Epidermal melanocyte (primary cell): ENCODE results near the gene GPRC5B.

Experiments used
- DNase-seq: peaks from one replicate; pipeline ENCODE4 v3.0.0; 2011; ENCODE audit warnings: low spot score; ENCODE audit not compliant: insufficient read length

GPRC5B gene

DNA sequence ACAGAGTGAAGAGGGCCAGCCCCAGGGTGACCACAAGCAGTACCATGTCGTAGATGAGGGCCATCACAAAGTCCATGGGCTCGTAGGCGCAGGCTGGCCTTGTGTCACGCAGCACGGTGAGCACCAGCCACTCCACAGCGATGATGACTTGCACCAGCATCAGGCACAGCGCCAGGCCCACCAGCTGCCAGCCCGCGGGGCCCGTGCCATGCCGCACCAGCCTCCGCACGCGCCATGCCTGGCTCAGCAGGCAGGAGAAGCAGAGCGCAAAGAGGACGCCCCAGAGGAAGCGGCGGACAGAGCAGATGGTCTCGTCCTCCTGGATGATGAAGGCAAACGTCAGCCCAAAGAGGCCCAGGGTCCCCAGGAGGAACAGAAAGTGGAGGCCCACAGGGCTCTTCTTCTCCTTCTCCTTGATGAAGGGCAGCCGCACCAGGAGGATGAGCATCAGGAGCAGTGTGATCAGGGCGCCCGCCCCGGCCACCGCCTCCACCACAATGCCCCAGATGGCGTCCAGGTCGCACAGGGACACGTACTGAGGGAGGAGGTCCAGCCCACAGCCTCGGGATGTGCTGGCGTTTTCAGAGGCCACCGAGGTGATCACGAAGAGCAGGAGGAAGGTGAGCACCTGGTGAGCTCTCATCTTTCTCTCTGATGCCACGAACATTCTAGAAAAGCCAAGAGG, 12.3 kb downstream of the GPRC5B start:
- no peak for DNase-seq

DNA sequence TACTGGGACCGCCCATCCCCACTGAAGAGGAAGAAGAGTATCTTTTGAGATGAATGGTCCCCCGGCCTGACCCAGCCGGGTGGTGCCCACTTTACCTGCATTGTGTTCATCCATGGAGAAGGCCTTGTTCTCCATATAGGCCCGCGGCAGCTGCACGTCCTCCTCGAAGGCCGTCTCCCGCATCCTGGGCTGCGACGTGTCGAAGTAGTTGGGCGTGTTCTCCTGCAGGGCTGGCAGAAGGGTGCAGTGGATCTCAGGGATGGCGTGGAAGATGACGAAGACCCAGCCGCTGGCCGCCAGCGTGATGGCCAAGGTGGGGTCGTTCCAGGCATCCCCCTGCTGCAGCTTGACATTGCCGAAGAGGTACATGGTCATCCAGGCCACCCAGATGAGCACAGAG, 12.9 kb downstream of the GPRC5B start:
- no peak for DNase-seq

DNA sequence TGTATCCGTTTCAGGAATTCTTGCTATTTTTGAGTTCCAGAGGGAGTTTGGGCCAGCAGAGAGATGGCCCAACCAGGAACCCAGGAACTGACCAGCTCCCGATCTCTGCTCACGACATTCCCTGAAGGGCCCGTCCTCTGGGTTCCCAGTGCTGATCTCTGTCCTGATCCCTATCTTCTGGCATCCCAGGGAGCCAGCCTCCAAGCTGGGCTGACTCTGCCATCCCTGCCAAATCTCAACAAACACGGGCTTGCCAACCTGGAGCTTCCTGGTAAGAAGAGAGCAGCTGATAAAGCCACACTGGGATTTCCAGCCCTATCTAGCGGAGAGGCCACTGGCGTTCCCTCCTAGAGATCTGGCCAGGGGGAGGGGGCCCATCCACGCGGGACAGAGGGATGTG, 16.2 kb downstream of the GPRC5B start:
- no peak for DNase-seq

DNA sequence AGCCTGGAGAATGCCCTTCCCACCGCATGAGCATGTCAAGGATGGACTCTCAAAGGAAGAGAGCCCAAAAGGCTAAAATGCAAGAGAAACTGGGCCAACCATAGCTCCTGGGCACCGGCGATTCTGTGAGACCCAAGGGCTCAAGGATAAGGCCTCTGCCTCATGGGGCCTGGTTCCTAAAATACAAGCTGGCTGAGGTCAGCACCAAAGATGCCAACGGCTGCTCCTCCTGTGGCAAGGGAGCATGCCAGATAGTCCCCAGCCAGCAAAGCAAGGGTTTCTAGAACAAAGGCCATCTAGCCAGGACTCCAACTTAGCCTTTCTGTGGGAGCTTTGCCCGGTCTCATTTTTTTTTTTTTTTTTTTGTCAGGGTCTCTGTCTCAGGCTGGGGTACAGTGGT, 20.1 kb downstream of the GPRC5B start:
- DNase-seq, result no peak

DNA sequence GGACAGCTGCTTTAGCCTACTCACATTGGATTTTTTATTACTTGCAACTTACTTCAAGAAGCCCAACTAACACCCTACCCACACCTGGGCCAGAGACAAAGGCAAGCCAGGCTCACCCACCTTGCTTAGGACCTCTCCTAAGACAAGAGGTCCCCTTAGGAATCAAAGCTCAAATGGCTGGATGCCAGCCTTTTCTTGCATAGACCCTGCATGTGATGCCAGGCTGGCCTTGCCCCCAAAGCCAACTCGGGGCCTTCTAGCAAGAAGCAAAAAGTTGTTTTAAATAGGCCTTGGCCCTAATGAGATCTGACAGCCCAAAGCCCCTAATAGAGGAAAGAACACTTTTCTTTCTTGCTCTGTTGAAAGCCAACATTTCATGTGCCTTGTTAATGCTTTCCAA, 20.7 kb downstream of the GPRC5B start:
- no peak for DNase-seq

DNA sequence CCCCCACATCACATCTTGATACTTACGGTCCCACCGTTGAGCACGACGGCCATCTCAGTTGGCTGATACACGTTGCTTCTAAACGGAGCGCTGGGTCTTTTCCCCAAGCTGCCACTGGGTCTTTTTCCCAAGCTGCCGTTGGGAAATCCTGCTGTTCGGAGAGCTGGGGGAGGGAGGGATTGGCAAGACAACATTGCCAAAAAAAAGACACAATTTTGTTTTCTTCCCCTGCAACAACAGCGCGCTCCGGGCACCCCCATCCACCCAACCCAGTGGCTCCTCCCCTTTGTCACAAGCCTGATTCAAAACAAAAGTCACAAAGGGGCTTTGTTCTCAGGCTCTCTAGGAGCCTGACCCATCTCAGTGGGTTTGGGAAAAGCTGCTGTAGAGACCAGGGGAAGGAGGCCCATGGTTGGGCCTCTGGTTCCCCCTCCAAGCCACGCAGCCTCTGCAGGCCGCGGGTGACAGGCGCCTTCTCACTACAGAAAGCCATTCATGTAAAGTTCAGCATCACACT, 22.8 kb downstream of the GPRC5B start:
- peak; percentile 62 for DNase-seq

DNA sequence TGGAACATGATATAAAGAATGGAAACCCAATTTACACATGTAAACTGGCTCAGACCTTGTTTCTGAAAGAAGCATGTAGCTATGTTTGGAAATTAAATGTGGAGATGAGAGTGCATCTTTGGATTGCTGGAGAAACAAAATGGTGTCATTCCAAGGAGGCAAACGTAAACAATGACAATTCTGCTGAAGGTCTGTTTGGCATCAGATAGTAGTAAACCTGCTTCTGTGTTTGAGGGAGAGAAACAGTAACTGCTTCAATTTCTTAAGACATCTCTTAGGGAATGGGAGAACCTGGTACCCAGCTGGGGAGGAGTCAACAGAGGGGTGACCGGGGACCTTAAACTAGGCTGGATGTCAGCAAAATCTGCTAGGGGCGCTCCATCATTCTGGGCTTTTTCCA, 23.5 kb downstream of the GPRC5B start:
- no peak for DNase-seq

DNA sequence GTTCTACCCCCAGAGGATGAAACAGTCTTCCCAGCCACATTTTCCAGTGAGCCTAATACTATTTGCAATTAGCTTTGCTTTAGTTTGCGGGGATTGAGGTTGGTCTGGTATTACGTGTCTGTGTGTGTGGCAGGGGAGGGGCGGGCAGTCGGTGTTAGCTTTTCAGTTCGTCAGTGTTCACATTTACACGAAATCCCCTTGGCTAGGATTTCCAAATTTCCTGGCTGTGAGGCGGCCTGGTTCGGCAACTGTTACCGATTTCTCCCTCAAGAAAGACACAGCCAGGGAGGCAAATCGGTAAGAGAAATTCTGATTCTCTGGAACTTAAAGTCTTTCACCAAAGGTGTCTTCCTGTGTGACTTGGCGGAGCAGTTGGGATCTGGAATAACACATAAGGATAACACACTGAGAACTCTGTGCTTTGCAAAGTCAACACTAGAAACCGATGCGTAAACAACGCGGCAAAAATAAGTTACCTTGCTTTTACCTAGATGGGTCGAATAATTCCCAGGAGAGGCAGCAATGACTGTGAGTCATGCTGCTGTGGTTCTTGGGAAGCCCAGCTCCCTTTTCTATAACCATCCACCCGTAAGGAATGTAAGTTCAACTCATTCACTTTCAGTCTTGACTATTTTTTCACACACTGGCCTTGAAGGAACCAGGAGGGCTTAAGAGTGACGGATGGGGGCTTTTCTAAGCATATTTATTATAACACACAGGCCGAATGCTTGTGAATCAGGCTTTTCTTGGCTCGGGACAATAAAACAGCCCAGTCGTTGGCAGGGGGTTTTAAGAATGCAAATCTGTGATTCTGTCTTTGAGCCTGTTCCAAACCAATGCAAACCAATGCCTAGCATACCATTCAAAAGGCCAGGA, 24.2 kb downstream of the GPRC5B start:
- DNase-seq, result no peak

DNA sequence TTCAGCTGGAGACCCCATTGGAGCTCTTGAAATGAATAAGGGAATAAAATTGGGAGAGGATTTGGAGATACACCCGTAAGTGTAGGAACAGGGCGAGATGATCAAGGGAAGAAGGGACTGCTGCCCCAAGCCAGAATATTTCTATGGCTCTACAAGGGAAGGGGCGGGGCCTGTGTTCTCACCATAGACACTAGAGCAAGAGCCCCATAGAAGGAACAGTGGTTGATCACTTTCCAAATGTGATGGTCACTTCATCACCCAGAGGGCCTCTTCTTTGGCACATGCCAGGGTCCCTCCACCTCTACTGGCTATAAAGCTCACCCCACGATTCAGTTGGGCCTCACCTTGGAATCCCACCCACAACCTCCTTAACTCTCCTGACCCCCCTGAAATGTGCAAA, 25.0 kb downstream of the GPRC5B start:
- no peak for DNase-seq

DNA sequence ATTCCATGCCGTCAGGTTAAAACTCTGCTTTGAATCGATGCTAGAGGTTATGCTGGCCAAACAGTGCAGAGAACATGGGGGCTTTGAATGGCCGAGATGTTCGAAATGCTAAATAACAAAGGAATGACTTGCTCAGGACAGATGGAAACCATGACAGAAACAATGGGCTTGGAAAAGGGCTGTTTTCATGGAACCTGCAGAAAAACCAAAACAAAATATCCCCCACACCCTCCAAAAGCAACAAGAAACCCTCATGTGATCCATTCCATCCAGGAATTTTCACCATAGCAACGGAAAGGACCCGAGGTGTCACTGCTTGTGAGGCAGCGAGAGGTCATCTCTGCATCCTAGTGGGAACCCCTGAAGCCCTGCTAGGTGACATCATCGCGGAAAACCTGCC, 25.5 kb downstream of the GPRC5B start:
- DNase-seq, result no peak

DNA sequence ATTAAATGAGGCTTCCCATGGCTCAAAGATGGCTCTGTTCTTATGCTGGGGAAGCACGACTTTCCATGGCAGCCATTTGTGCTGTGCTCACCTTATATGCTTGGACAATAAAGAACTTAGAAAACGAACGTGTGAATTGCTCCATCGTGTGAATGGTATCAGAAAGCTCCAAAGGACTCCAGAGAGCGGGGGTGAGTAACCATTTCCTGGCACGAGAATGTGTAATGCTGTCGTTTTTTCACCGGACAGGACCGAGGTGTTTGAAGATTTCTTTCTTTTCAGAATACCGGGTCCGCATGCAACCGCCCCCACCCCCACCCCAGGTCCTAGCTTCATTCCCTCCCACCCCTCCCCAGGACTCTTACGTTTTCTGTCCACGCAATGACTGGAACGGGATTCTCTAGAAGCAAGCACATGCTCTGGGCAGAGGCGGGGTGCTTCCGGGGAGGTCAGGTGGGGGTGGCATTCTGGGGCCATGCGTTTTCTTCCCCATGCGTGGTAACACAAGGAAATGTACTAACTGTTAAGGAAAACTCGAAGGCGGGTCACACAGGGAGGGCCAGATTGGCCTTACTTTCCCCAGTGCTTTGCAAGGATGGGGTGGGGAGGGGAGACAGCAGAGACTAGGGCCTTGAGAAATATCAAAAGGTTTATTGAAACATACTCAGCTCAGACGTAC, 26.2 kb downstream of the GPRC5B start:
- no peak for DNase-seq

DNA sequence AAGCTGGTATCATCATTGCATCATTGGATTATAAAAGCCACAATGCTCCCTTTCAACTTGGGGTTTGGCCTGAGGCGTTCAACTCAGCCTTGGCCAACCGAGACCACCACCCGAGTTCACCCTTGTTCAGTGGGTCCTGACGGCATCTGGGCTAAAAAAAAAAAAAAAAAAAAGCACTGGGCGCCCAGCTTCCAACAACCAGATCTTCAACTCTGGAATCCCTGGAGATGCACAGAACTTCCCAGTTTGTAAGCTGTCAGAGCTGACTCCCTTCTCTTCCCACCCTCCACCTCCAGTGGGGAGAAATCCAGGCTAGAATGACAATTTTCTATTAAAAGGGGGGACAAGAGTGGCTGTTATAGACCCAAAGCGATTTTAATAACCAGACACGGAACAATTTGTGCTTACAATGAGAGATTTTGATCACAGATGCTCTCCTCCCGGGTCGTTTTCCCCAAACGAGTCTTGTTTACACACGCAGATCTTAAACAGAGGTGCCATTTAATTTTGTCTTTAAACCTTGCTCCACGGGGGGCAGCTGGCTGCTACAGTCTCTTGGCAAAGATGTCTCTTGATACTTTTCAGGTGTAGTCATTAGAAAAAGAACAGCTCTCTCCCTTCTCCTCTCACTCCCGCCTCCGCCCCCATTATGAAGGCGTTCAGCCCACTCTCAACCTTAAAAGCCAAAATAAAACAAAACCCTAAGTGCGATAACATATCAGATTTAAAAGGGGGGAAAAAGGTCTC, 26.9 kb downstream of the GPRC5B start:
- no peak for DNase-seq

DNA sequence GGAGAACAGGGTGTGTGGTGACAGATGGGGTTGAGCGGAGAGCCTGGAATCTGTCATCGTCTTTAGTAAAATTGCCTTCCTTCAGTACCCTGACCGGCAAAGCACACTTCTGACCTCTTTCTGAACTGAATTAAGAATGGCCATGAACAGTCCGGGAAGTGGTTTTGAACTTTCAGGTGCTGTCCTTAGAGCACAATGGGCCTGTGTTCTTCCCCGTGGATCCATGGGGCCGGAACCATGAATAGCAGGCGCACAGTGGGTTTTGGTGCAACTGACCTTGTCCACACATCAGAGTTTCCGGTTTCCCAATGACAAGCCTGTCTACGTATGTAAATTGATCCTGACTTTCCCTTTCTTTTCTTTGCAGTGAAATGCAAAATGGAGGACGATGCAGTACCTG, 28.5 kb downstream of the GPRC5B start:
- DNase-seq, result no peak

DNA sequence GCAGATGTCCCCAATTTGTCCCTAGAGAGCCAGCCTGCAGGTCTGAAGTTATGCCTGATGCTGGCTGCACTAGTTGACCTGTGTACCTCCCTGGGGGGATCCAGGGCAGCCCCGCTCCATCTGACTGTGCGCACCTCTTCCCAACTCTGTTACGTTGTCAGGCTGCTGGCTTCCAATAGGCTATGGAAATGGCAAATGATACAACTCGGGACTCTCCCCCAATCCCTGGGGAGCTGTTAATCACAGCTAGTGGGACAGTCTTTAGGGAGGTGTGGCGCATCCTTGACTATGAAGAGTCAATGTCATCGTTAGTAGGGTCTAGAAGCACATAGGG, 30.1 kb downstream of the GPRC5B start:
- no peak for DNase-seq

DNA sequence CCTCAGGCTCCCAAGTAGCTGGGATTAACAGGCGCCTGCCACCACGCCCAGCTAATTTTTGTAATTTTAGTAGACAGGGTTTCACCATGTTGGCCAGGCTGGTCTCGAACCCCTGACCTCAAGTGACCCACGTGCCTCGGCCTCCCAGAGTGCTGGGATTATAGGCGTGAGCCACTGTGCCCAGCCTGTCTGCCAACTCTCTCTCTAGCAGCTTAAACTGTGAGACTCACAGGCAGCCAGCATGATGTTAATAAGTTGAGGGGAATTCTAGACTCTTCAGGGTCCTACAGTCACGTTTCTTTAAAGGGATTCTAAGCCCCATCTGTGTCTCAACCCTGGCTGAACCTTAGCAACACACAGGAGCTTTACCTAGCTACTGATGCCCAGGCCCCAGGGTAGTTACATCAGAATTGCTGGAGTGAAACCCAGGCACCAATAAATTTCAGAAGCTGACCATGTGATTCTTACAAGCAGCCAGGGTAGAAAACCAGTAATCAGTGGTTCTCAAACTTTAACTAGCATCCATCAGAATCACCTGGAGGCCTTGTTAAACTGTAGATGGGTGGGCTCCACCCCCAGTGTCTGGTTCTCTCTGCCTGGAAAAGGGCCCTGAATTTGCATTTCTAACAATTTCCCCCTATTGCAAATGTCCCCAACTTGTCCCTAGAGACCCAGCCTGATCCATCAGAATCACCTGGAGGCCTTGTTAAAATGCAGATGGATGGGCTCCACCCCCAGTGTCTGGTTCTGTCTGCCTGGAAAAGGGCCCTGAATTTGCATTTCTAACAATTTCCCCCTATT, 30.7 kb downstream of the GPRC5B start:
- no peak for DNase-seq

DNA sequence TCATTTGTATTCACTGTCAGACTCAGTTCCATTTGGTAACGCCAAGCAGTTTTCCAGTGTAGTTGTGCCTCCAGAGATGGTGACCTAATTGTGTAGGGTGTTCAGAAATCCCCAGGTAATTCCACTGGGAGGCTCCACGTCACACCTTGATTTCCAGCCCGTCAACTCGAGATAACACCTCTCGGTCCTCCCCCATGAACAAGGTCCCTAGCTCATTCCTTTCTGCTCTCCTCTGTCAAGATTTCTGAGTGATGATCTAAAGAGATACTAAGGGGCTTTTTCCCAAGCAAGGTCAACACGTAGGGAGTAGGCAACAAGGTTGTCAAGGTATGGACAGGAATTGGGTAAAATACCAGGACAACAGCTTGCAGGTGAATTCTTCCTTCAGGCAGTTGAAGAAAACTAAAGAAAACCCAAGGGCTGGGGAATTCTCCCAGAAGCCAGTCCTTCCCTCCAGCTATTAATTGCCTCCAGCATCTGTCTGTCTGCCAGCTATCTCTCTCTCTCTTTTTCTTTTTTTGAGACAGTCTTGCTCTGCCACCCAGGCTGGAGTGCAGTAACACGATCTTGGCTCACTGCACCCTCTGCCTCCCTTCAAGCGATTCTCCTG, 31.4 kb downstream of the GPRC5B start:
- no peak for DNase-seq

DNA sequence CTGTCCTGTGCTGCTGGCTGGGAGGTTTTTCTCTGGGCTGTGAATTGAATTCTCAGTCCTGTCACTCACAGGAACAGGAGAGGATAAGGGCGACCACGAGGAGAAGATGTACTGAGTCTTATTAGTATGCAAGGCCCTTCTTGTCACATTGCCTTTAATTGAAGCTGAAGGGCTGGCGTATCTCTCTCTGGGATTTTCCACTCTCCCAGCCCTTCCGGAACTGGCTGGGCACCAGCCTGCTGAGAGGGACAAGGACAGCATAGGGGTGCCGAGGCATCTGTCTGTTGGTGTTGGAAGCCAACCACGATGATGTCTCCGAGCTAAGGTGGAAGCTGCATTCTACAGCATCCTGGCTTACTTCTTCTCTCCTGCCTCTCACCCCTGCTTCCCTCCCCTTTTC, 33.2 kb downstream of the GPRC5B start:
- no peak for DNase-seq

DNA sequence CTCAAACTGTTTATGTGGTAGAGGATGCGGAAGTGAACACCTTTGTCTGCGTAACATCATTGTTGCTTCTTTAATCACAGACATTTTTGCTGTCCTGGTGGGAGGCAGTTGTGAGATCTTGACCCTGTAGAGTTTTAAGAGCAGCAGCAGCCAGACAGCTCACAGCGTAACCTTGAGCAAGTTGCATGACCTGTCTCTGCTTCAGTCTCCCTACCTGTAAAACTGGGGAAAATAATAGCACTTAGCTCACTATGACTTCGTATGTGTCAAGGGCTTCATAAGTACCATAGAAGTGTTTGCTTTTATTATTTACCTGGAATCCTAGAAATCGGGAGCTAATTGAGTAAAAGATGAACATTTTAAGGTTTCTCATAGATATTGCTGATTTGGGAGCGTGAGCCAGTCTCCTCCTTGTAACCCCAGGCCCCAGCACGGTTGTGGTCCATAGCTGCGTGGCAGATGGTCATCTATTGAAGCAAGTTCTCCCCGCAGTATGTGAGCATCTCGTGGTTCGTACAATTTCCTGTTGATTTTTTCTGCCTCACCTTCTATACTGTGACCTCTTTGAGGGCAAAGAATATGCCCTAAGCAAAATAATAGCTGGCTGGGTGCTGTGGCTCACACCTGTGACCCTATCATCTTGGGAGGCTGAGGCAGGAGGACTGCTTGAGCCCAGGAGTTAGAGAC, 34.4 kb downstream of the GPRC5B start:
- DNase-seq, result no peak

DNA sequence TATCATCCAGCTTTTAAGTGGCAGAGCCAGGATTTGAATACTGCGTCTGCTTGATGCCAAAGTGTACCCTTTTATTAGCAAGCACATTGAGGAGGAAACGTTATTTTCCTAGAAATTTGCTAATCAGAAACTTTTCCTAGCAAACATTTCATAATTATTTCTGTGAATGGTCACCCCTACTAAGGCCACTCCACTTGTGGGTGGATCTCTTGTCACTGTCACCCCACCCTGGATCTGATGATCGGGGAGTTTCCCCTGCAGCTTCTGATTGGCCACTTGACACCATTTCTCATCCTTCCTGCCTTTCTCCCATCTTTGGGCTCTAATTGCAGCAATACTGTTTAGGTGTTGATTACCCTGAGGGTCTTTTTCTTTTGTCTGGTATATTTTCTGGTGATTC, 35.9 kb downstream of the GPRC5B start:
- no peak for DNase-seq

DNA sequence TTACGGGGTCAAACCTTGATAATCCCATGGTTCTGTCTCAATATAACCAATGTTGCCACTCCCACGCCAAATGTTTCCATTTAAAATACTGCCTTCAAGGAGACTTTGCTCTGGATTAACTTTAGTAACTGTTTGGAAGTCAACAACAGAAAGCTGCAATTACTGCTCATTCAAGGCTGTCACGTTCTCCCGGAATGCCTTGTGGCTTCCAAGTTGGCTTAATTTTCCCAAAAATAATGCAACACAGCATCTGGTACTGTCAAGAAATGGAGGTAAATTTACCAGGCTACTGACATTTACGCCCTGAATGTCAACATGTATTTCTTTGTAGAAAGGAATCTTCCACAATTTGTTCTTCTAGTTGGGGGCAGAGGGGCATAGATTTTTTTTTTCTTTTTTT, 38.2 kb downstream of the GPRC5B start:
- no peak for DNase-seq
